GM19099 (cell line): ENCODE measurements around the gene SEMA6A.

Experiments used
- POLR2A ChIP-seq: IDR thresholded peaks from 3 replicates; pipeline ENCODE4 v1.6.1; 2011; ENCODE audit warnings: low read depth; ENCODE audit not compliant: insufficient read length; ENCODE audit errors: extremely low read depth

Gene SEMA6A

GRCh38 chr5:116585227-116585626 is 10.6 kb upstream of the SEMA6A start:
- no peak for TF ChIP-seq POLR2A

- TF ChIP-seq POLR2A, result no peak
Measured at GRCh38 chr5:116583862-116584222, 9.2 kb upstream of the SEMA6A start.

GRCh38 chr5:116583085-116583861 is 8.7 kb upstream of the SEMA6A start:
- no peak for TF ChIP-seq POLR2A

GRCh38 chr5:116581910-116582309 is 7.3 kb upstream of the SEMA6A start:
- no peak for TF ChIP-seq POLR2A

GRCh38 chr5:116579144-116579543 is 4.5 kb upstream of the SEMA6A start:
- TF ChIP-seq POLR2A, result no peak

- TF ChIP-seq POLR2A, result no peak
Measured at GRCh38 chr5:116578676-116579075, 4.1 kb upstream of the SEMA6A start.

GRCh38 chr5:116577064-116577788 is 2.6 kb upstream of the SEMA6A start:
- TF ChIP-seq POLR2A, result peak; percentile 30

- TF ChIP-seq POLR2A, result peak; percentile 16
Measured at GRCh38 chr5:116576053-116576713, 1.6 kb upstream of the SEMA6A start.

GRCh38 chr5:116575326-116576052 is 866 bp upstream of the SEMA6A start:
- no peak for TF ChIP-seq POLR2A

- TF ChIP-seq POLR2A, result no peak
Measured at GRCh38 chr5:116573702-116574366, 789 bp downstream of the SEMA6A start.

- no peak for TF ChIP-seq POLR2A
Measured at GRCh38 chr5:116573279-116573701, 1.3 kb downstream of the SEMA6A start.

GRCh38 chr5:116572350-116573278 is 2.0 kb downstream of the SEMA6A start:
- no peak for TF ChIP-seq POLR2A

GRCh38 chr5:116571568-116572349 is 2.9 kb downstream of the SEMA6A start:
- no peak for TF ChIP-seq POLR2A

- no peak for TF ChIP-seq POLR2A
Measured at GRCh38 chr5:116569999-116570398, 4.6 kb downstream of the SEMA6A start.
